Skeletal muscle tissue (tissue), 4 donors: Measurements from ENCODE around the gene L1CAM. TPM values are rescaled to one million over a fixed set of nuclear protein-coding genes. Genes with fewer than 3 reads are reported as not detected.

Source experiments
- H3K27ac ChIP-seq: one replicate; pipeline ENCODE4 v1.7.0; 2013; ENCODE audit warnings: mild to moderate bottlenecking, low read depth, low read length, inconsistent platforms
- H3K27me3 ChIP-seq, 3 donors: one replicate each; pipeline ENCODE4 v1.7.0; 2013; ENCODE audit warnings: low read length in 3 of 3; ENCODE audit not compliant: control insufficient read depth in 3 of 3, insufficient read depth in 3 of 3
- H3K36me3 ChIP-seq, 3 donors: one replicate each; pipeline ENCODE4 v1.7.0; 2013; ENCODE audit warnings: low read length in 3 of 3; ENCODE audit not compliant: control insufficient read depth in 3 of 3, insufficient read depth in 3 of 3
- H3K4me1 ChIP-seq, 3 donors: one replicate each; pipeline ENCODE4 v1.7.0; 2013; ENCODE audit warnings: low read length in 3 of 3, mild to moderate bottlenecking in 3 of 3; ENCODE audit not compliant: control insufficient read depth in 3 of 3, insufficient read depth in 3 of 3
- H3K4me3 ChIP-seq, 3 donors: one replicate each; pipeline ENCODE4 v1.7.0; 2013; ENCODE audit warnings: low read length in 3 of 3
- H3K9ac ChIP-seq, 3 donors: one replicate each; pipeline ENCODE4 v1.7.0; 2013; ENCODE audit warnings: low read length in 3 of 3, mild to moderate bottlenecking in 3 of 3, moderate library complexity in 2 of 3, low read depth in 1 of 3
- H3K9me3 ChIP-seq, 3 donors: one replicate each; pipeline ENCODE4 v1.7.0; 2013; ENCODE audit warnings: low read length in 3 of 3; ENCODE audit not compliant: control insufficient read depth in 3 of 3
- total RNA-seq: library from RNA; depleted of rRNA; stranded (reverse); fragments of >200 nt; gene quantifications from one replicate; pipeline ENCODE4 v1.2.3, GENCODE V29; 2014
- donor health status: Osteomylitis.

Gene L1CAM
- total RNA-seq, 1 donor from 2014 or later, result 1.6 TPM

GRCh38 chrX:153925387-153925738, 39.4 kb upstream of the L1CAM start:
- Histone ChIP-seq H3K27ac (peak overlapping the region; percentile 12), H3K36me3 (peaks cover 3 to 10% (median 3%) of the 10 kb centered on the region in 3 donors), H3K9ac (no peak overlapping the region), H3K4me3 (peak overlapping the region; percentile 27 to 35 (median 30)), H3K27me3 (peaks cover 0 to 8% (median 0%) of the 10 kb centered on the region in 3 donors), H3K4me1 (peaks cover 25 to 69% (median 44%) of the 10 kb centered on the region in 3 donors), H3K9me3 (no peaks in the 10 kb centered on the region)

GRCh38 chrX:153924149-153924861, 38.3 kb upstream of the L1CAM start:
- Histone ChIP-seq H3K27ac (no peak overlapping the region), H3K27me3 (peaks cover 0 to 8% (median 0%) of the 10 kb centered on the region in 3 donors), H3K9me3 (no peaks in the 10 kb centered on the region), H3K9ac (peak overlapping the region in 1 of 3 donors; percentile 25), H3K36me3 (no peaks in the 10 kb centered on the region), H3K4me3 (no peak overlapping the region), H3K4me1 (peaks cover 25 to 62% (median 43%) of the 10 kb centered on the region in 3 donors)

GRCh38 chrX:153922932-153923857, 37.2 kb upstream of the L1CAM start:
- Histone ChIP-seq H3K9ac (no peak overlapping the region), H3K4me1 (peaks cover 22 to 56% (median 38%) of the 10 kb centered on the region in 3 donors), H3K27ac (no peak overlapping the region)

GRCh38 chrX:153921511-153922446, 35.8 kb upstream of the L1CAM start:
- no peaks in the 10 kb centered on the region for H3K9me3 ChIP-seq
- H3K9ac ChIP-seq, result peak overlapping the region in 1 of 3 donors; percentile 25
- H3K27me3 ChIP-seq, result peaks cover 0 to 15% (median 0%) of the 10 kb centered on the region in 3 donors
- no peak overlapping the region for H3K4me3 ChIP-seq
- no peak overlapping the region for H3K27ac ChIP-seq
- H3K4me1 ChIP-seq, result peaks cover 16 to 45% (median 28%) of the 10 kb centered on the region in 3 donors
- no peaks in the 10 kb centered on the region for H3K36me3 ChIP-seq

More at GRCh38 chrX:153922932-153923857, 37.2 kb upstream of the L1CAM start:
- Histone ChIP-seq H3K27me3 (peaks cover 0 to 15% (median 0%) of the 10 kb centered on the region in 3 donors), H3K4me3 (peak overlapping the region in 1 of 3 donors; percentile 19), H3K9me3 (no peaks in the 10 kb centered on the region), H3K36me3 (no peaks in the 10 kb centered on the region)

- Histone ChIP-seq H3K27me3 (peaks cover 0 to 17% (median 0%) of the 10 kb centered on the region in 3 donors), H3K36me3 (no peaks in the 10 kb centered on the region), H3K4me3 (no peak overlapping the region), H3K27ac (no peak overlapping the region), H3K9ac (peak overlapping the region in 1 of 3 donors; percentile 25), H3K9me3 (no peaks in the 10 kb centered on the region), H3K4me1 (peaks cover 12 to 39% (median 22%) of the 10 kb centered on the region in 3 donors)
These were observed 35.1 kb upstream of the L1CAM start for GRCh38 chrX:153921070-153921469.

- Histone ChIP-seq H3K4me1 (peaks cover 12 to 35% (median 19%) of the 10 kb centered on the region in 3 donors), H3K27me3 (peaks cover 0 to 14% (median 0%) of the 10 kb centered on the region in 3 donors), H3K4me3 (no peak overlapping the region), H3K36me3 (no peaks in the 10 kb centered on the region), H3K9me3 (no peaks in the 10 kb centered on the region), H3K27ac (no peak overlapping the region), H3K9ac (no peak overlapping the region)
These were observed 34.6 kb upstream of the L1CAM start for GRCh38 chrX:153920546-153920945.

- peaks cover 0 to 14% (median 0%) of the 10 kb centered on the region in 3 donors for H3K27me3 ChIP-seq
- H3K4me1 ChIP-seq, result peaks cover 12 to 28% (median 19%) of the 10 kb centered on the region in 3 donors
These were observed 33.3 kb upstream of the L1CAM start for GRCh38 chrX:153919281-153919680.

GRCh38 chrX:153917869-153918268, 31.9 kb upstream of the L1CAM start:
- Histone ChIP-seq H3K9me3 (no peaks in the 10 kb centered on the region), H3K36me3 (no peaks in the 10 kb centered on the region), H3K27me3 (peaks cover 0 to 14% (median 0%) of the 10 kb centered on the region in 3 donors), H3K4me1 (peaks cover 5 to 18% (median 11%) of the 10 kb centered on the region in 3 donors), H3K27ac (no peak overlapping the region), H3K4me3 (no peak overlapping the region), H3K9ac (no peak overlapping the region)

More at GRCh38 chrX:153919281-153919680, 33.3 kb upstream of the L1CAM start:
- no peaks in the 10 kb centered on the region for H3K9me3 ChIP-seq
- H3K9ac ChIP-seq, result no peak overlapping the region
- no peak overlapping the region for H3K4me3 ChIP-seq
- no peak overlapping the region for H3K27ac ChIP-seq
- H3K36me3 ChIP-seq, result no peaks in the 10 kb centered on the region

- H3K4me1 ChIP-seq, result no peaks in the 10 kb centered on the region
- H3K4me3 ChIP-seq, result no peak overlapping the region
- no peak overlapping the region for H3K27ac ChIP-seq
- no peak overlapping the region for H3K9ac ChIP-seq
- H3K27me3 ChIP-seq, result peaks cover 0 to 11% (median 0%) of the 10 kb centered on the region in 3 donors
- H3K9me3 ChIP-seq, result no peaks in the 10 kb centered on the region
- no peaks in the 10 kb centered on the region for H3K36me3 ChIP-seq
These were observed 27.7 kb upstream of the L1CAM start for GRCh38 chrX:153913701-153914100.
